Activated CD4-positive, CD25-positive, alpha-beta regulatory T cell (primary cell): ENCODE results near the gene TCOF1.

Experiments used
- DNase-seq, 4 experiments: peaks; one replicate each; lab custom pipeline; 2025; lab: John Stamatoyannopoulos, UW

The TCOF1 gene

GRCh38 chr5:150325426-150325825 lies 32.1 kb upstream of the TCOF1 start:
- no peak for DNase-seq

GRCh38 chr5:150326707-150327106 lies 30.8 kb upstream of the TCOF1 start:
- DNase-seq = no peak

GRCh38 chr5:150327139-150327538 lies 30.4 kb upstream of the TCOF1 start:
- DNase-seq = no peak

GRCh38 chr5:150328515-150328914 lies 29.0 kb upstream of the TCOF1 start:
- no peak for DNase-seq

- DNase-seq = no peak
Observed at GRCh38 chr5:150329038-150329437, 28.5 kb upstream of the TCOF1 start.

GRCh38 chr5:150329881-150330876 lies 27.3 kb upstream of the TCOF1 start:
- DNase-seq = no peak

GRCh38 chr5:150333400-150333799 lies 24.1 kb upstream of the TCOF1 start:
- DNase-seq = no peak

GRCh38 chr5:150335778-150336177 lies 21.7 kb upstream of the TCOF1 start:
- DNase-seq = no peak

- no peak for DNase-seq
Observed at GRCh38 chr5:150338546-150338945, 19.0 kb upstream of the TCOF1 start.

- no peak for DNase-seq
Observed at GRCh38 chr5:150339165-150339564, 18.3 kb upstream of the TCOF1 start.

GRCh38 chr5:150339841-150340240 lies 17.7 kb upstream of the TCOF1 start:
- no peak for DNase-seq

GRCh38 chr5:150340614-150341255 lies 16.8 kb upstream of the TCOF1 start:
- DNase-seq = no peak

GRCh38 chr5:150341331-150341730 lies 16.2 kb upstream of the TCOF1 start:
- no peak for DNase-seq

GRCh38 chr5:150341989-150342388 lies 15.5 kb upstream of the TCOF1 start:
- no peak for DNase-seq

- DNase-seq = no peak
Observed at GRCh38 chr5:150342583-150342982, 14.9 kb upstream of the TCOF1 start.

- DNase-seq = no peak
Observed at GRCh38 chr5:150343994-150344631, 13.4 kb upstream of the TCOF1 start.

- DNase-seq = no peak
Observed at GRCh38 chr5:150345716-150346115, 11.8 kb upstream of the TCOF1 start.

- DNase-seq = no peak
Observed at GRCh38 chr5:150346592-150346991, 10.9 kb upstream of the TCOF1 start.

GRCh38 chr5:150347003-150347402 lies 10.5 kb upstream of the TCOF1 start:
- no peak for DNase-seq

GRCh38 chr5:150347451-150347850 lies 10.0 kb upstream of the TCOF1 start:
- DNase-seq = no peak

- no peak for DNase-seq
Observed at GRCh38 chr5:150349681-150350275, 7.7 kb upstream of the TCOF1 start.
